HepG2 (cell line): ENCODE measurements around the gene EXOC6B. TPM values are rescaled to one million over a fixed set of nuclear protein-coding genes. Genes with fewer than 3 reads are reported as not detected.
"Not testable (repeated sequence)": the region's sequence is repeated elsewhere in the genome, so short reads cannot be mapped to it uniquely, and the experiment has no call there.

ENCODE experiments used
- ATAC-seq: fragments of 200-7000 bp; cut with Tn5 transposase; 3 replicates; pipeline ENCODE4 v1.9.1; 2020; ENCODE audit warnings: mild to moderate bottlenecking, moderate library complexity
- BruUV-seq: library from RNA; stranded (reverse); fragments of 400-500 nt; replicated peaks from 2 replicates; lab custom pipeline; 2021; lab: Mats Ljungman, UMichigan
- CTCF ChIA-PET: fragments of 300-600 bp; formaldehyde crosslinking; extraction: SDS; loops from one replicate; lab custom pipeline; 2021; ENCODE audit warnings: low total read pairs, inconsistent platforms, low intra/inter-chr PET ratio; lab: Yijun Ruan, JAX
- POLR2A ChIA-PET: fragments of 350-600 bp; sonication (Branson Sonifier 250); formaldehyde crosslinking; loops from one replicate; lab custom pipeline; 2020; ENCODE audit warnings: antibody characterized with exemption, inconsistent platforms; lab: Yijun Ruan, JAX
- DNase-seq: peaks from one replicate; pipeline ENCODE4 v3.0.0-alpha.2; 2015; ENCODE audit warnings: low spot score
- FAIRE-seq: peaks from 3 replicates; lab custom pipeline; 2011; peaks lifted over from hg19 to GRCh38; lab: Jason Lieb, UNC
- H2AFZ ChIP-seq: one replicate; pipeline ENCODE4 v1.6.1; 2011; ENCODE audit warnings: low read length, inconsistent platforms
- H3K27ac ChIP-seq: fragments of 300-600 bp; 3 replicates; pipeline ENCODE4 v1.8.0; 2011; ENCODE audit warnings: mixed run types, mild to moderate bottlenecking, mixed read lengths, low read length, inconsistent platforms; ENCODE audit not compliant: insufficient read depth; ENCODE audit errors: extremely low read length
- H3K27me3 ChIP-seq, 2 experiments: fragments of 200-600 bp in 1 of 2; 2 replicates in 1 of 2; 3 replicates in 1 of 2; pipeline versions ENCODE4 v1.6.0 to v1.8.0; 2011; ENCODE audit warnings: low read length in 2 of 2, mild to moderate bottlenecking in 2 of 2, moderate library complexity in 2 of 2, inconsistent platforms in 1 of 2; ENCODE audit not compliant: insufficient read depth in 2 of 2, control insufficient read depth in 1 of 2
- H3K36me3 ChIP-seq, 2 experiments: fragments of 200-600 bp in 1 of 2; replicated peaks in 1 of 2; 2 replicates in 1 of 2; 3 replicates in 1 of 2; pipeline versions ENCODE4 v1.5.1 to v1.8.0; 2011; ENCODE audit warnings: low read length in 2 of 2, inconsistent platforms in 1 of 2; ENCODE audit not compliant: insufficient read depth in 2 of 2, control insufficient read depth in 1 of 2
- H3K4me1 ChIP-seq: 2 replicates; pipeline ENCODE4 v1.5.1; 2012; ENCODE audit warnings: low read length, inconsistent platforms; ENCODE audit not compliant: insufficient read depth
- H3K4me2 ChIP-seq: 2 replicates; pipeline ENCODE4 v1.6.0; 2011; ENCODE audit warnings: low read depth, low read length, inconsistent platforms
- H3K4me3 ChIP-seq, 3 experiments: fragments of 200-600 bp in 1 of 3; sonication (generic), shearing (Covaris generic) in 1 of 3; replicated peaks in 1 of 3; 2 replicates each; pipeline ENCODE4 v1.5.1; 2011 to 2016; ENCODE audit warnings: low read length in 3 of 3, inconsistent platforms in 2 of 3, low read depth in 2 of 3, mild to moderate bottlenecking in 2 of 3, control low read depth in 1 of 3, mixed read lengths in 1 of 3; ENCODE audit not compliant: insufficient read depth in 1 of 3
- H3K79me2 ChIP-seq: one replicate; pipeline ENCODE4 v1.6.1; 2011; ENCODE audit warnings: low read length, inconsistent platforms; ENCODE audit not compliant: insufficient read depth
- H3K9ac ChIP-seq: 2 replicates; pipeline ENCODE4 v1.6.0; 2011; ENCODE audit warnings: mild to moderate bottlenecking, low read depth, low read length, inconsistent platforms; ENCODE audit not compliant: insufficient read depth
- H3K9me3 ChIP-seq: 2 replicates; pipeline ENCODE4 v1.5.1; 2012; ENCODE audit warnings: mild to moderate bottlenecking, low read length
- H4K20me1 ChIP-seq: 2 replicates; pipeline ENCODE4 v1.6.0; 2011; ENCODE audit warnings: inconsistent platforms, mild to moderate bottlenecking, low read length, moderate library complexity; ENCODE audit not compliant: insufficient read depth
- MLX ChIP-seq: IDR thresholded peaks from 2 replicates; pipeline ENCODE4 v1.6.1; 2016
- WGBS: methylation state at CpG from one replicate; pipeline ENCODE4 v1.1.6; 2017; ENCODE audit warnings: low lambda C conversion rate; 5-methylcytosine and 5-hydroxymethylcytosine counted together
- in situ Hi-C: cut with HindIII; loops from 2 replicates; pipeline ENCODE4 v1.10.0; 2017; ENCODE audit warnings: low pct_unique_long_range_greater_than_20kb; ENCODE audit not compliant: extremely low pct_ligation_motif_present
- intact Hi-C: fragments of 100-400 bp; cut with micrococcal nuclease; formaldehyde crosslinking; loops from one replicate; pipeline ENCODE4 v1.10.0; 2022; ENCODE audit not compliant: unreplicated experiment
- polyA plus RNA-seq, 8 experiments: library from polyadenylated mRNA; depleted of rRNA in 3 of 8; stranded (reverse) in 7 of 8; unstranded in 1 of 8; fragments of >200 nt; fragmentation: Illumina TruSeq in 4 of 8; extraction: Trizol in 4 of 8; gene quantifications; 2 replicates each; pipeline versions ENCODE4 v1.2.1 to v1.2.3, GENCODE V29; 2011 to 2016; ENCODE audit warnings: low read depth in 4 of 8, missing spikeins in 1 of 8, mixed read lengths in 1 of 8; ENCODE audit not compliant: insufficient read depth in 1 of 8
- total RNA-seq, 5 experiments: library from RNA; depleted of rRNA; stranded (reverse); fragments of >200 nt; fragmentation: Illumina TruSeq; extraction: Trizol; gene quantifications; 2 replicates each; pipeline ENCODE4 v1.2.3, GENCODE V29; 2016; ENCODE audit warnings: low read depth in 1 of 5

The EXOC6B gene
- total and polyA plus RNA-seq, 2 of the 13 experiments (the other 11 are each of a cell fraction or from before 2014, with no cell fraction given): 9.1 to 15.9 TPM

GRCh38 chr2:72555943-72556342 lies 269.9 kb downstream of the EXOC6B start (continued):
- TF ChIP-seq MLX (CRISPR knock-in tag): no peak
- TF ChIP-seq, all 625 proteins: peak for 61

GRCh38 chr2:72555363-72555762 lies 270.5 kb downstream of the EXOC6B start:
- BruUV-seq, ATAC-seq, H3K79me2 ChIP-seq, CTCF ChIA-PET, H3K4me3 ChIP-seq, in situ Hi-C loops, intact Hi-C loops, H3K9ac ChIP-seq, H2AFZ ChIP-seq, H3K9me3 ChIP-seq, DNase-seq, H3K4me2 ChIP-seq, H4K20me1 ChIP-seq, FAIRE-seq, POLR2A ChIA-PET, H3K36me3 ChIP-seq, H3K27me3 ChIP-seq: not testable (repeated sequence)
- Histone ChIP-seq H3K27ac (peak overlapping the region; percentile 0), H3K4me1 (peaks cover 14% of the 10 kb centered on the region)
- 100% methylated on average over 1 of the region's 1 CpG for WGBS

- H2AFZ ChIP-seq, H3K27me3 ChIP-seq, BruUV-seq, CTCF ChIA-PET, H3K9ac ChIP-seq, H3K79me2 ChIP-seq, H3K36me3 ChIP-seq, FAIRE-seq, H3K27ac ChIP-seq, DNase-seq, intact Hi-C loops, POLR2A ChIA-PET, H3K9me3 ChIP-seq, H3K4me3 ChIP-seq, H3K4me2 ChIP-seq, in situ Hi-C loops, H4K20me1 ChIP-seq, ATAC-seq: not testable (repeated sequence)
- peaks cover 14% of the 10 kb centered on the region for H3K4me1 ChIP-seq
- WGBS: 97% methylated on average over 1 of the region's 1 CpG
These were observed 270.9 kb downstream of the EXOC6B start for GRCh38 chr2:72554910-72555309.
